SK-N-SH (cell line): ENCODE measurements around the gene CYBA. TPM values are rescaled to one million over a fixed set of nuclear protein-coding genes. Genes with fewer than 3 reads are reported as not detected.

ENCODE experiments used
- CTCF ChIA-PET: fragments of 300-600, 350-600 bp; formaldehyde crosslinking; extraction: SDS; loops from one replicate; lab custom pipeline; 2021; lab: Yijun Ruan, JAX
- POLR2A ChIA-PET: fragments of 350-600 bp; sonication (Branson Sonifier 250); formaldehyde crosslinking; extraction: SDS; loops from one replicate; lab custom pipeline; 2020; ENCODE audit warnings: antibody characterized with exemption, inconsistent platforms; lab: Yijun Ruan, JAX
- DNase-seq: peaks from one replicate; pipeline ENCODE4 v3.0.0; 2012
- H2AFZ ChIP-seq: fragments of 200-600 bp; sonication (generic); 2 replicates; pipeline ENCODE4 v1.8.1; 2016; ENCODE audit warnings: antibody characterized with exemption, mild to moderate bottlenecking, low read depth
- H3F3A ChIP-seq: fragments of 200-600 bp; sonication (generic); replicated peaks from 2 replicates; pipeline ENCODE3; 2016; ENCODE audit warnings: antibody characterized with exemption, mild to moderate bottlenecking; ENCODE audit not compliant: insufficient read depth
- H3K27ac ChIP-seq, 2 experiments: fragments of 200-500 bp in 1 of 2; fragments of 200-600 bp in 1 of 2; sonication (Bioruptor generic) in 1 of 2; sonication (generic), shearing (Covaris generic) in 1 of 2; 2 replicates each; pipeline versions ENCODE4 v1.5.1 to v1.6.1; 2014 to 2016; ENCODE audit warnings: low read depth in 2 of 2, inconsistent platforms in 1 of 2, low read length in 1 of 2, mild to moderate bottlenecking in 1 of 2, mixed read lengths in 1 of 2
- H3K27me3 ChIP-seq: fragments of 200-600 bp; sonication (generic), shearing (Covaris generic); 2 replicates; pipeline ENCODE4 v1.6.1; 2016; ENCODE audit warnings: mixed run types; ENCODE audit not compliant: insufficient read depth
- H3K36me3 ChIP-seq, 2 experiments: fragments of 200-500 bp in 1 of 2; fragments of 200-600 bp in 1 of 2; sonication (Bioruptor generic) in 1 of 2; sonication (generic) in 1 of 2; replicated peaks in 1 of 2; 2 replicates each; pipeline versions ENCODE3 to v1.5.1; 2014 to 2016; ENCODE audit warnings: low read length in 1 of 2, mild to moderate bottlenecking in 1 of 2; ENCODE audit not compliant: insufficient read depth in 2 of 2, control insufficient read depth in 1 of 2
- H3K4me1 ChIP-seq, 2 experiments: fragments of 200-500 bp in 1 of 2; fragments of 200-600 bp in 1 of 2; sonication (Bioruptor generic) in 1 of 2; sonication (generic), shearing (Covaris generic) in 1 of 2; 2 replicates each; pipeline versions ENCODE4 v1.5.1 to v1.6.1; 2014 to 2016; ENCODE audit warnings: low read depth in 1 of 2, low read length in 1 of 2, mixed run types in 1 of 2; ENCODE audit not compliant: insufficient read depth in 2 of 2, control insufficient read depth in 1 of 2
- H3K4me2 ChIP-seq: fragments of 200-600 bp; sonication (generic), shearing (Covaris generic); 2 replicates; pipeline ENCODE4 v1.6.1; 2017; ENCODE audit warnings: mixed run types
- H3K4me3 ChIP-seq, 2 experiments: fragments of 200-500 bp in 1 of 2; fragments of 200-600 bp in 1 of 2; sonication (Bioruptor generic) in 1 of 2; sonication (generic), shearing (Covaris generic) in 1 of 2; 2 replicates each; pipeline versions ENCODE4 v1.5.1 to v1.8.1; 2014 to 2016; ENCODE audit warnings: low read depth in 2 of 2, inconsistent platforms in 1 of 2, low read length in 1 of 2, mild to moderate bottlenecking in 1 of 2, mixed read lengths in 1 of 2, moderate library complexity in 1 of 2
- H3K79me2 ChIP-seq: fragments of 200-600 bp; sonication (generic); 2 replicates; pipeline ENCODE4 v1.8.1; 2017; ENCODE audit warnings: mild to moderate bottlenecking; ENCODE audit not compliant: insufficient read depth
- H3K9ac ChIP-seq: fragments of 200-600 bp; sonication (generic); 2 replicates; pipeline ENCODE4 v1.6.1; 2017; ENCODE audit warnings: mixed run types
- H3K9me2 ChIP-seq: fragments of 200-600 bp; sonication (generic); 2 replicates; pipeline ENCODE4 v1.6.1; 2017; ENCODE audit warnings: mixed run types
- H3K9me3 ChIP-seq: fragments of 200-600 bp; sonication (generic); 2 replicates; pipeline ENCODE4 v1.6.1; 2017; ENCODE audit warnings: mixed run types, mild to moderate bottlenecking, moderate library complexity
- H4K20me1 ChIP-seq: fragments of 200-600 bp; sonication (generic); 2 replicates; pipeline ENCODE4 v1.6.1; 2017; ENCODE audit warnings: mild to moderate bottlenecking, mixed run types; ENCODE audit not compliant: insufficient read depth
- EP300 ChIP-seq, 2 experiments: IDR thresholded peaks; 2 replicates each; pipeline versions ENCODE4 v1.4.0 to v1.6.1; 2012; ENCODE audit warnings: borderline replicate concordance in 1 of 2, low read depth in 1 of 2, low read length in 1 of 2
- EZH2phosphoT487 ChIP-seq: fragments of 200-600 bp; sonication (generic); IDR thresholded peaks from 2 replicates; pipeline ENCODE4 v1.6.1; 2017; ENCODE audit warnings: low read depth, mixed run types, mild to moderate bottlenecking, antibody characterized with exemption, moderate library complexity, borderline replicate concordance
- FOSL2 ChIP-seq: IDR thresholded peaks from 2 replicates; pipeline ENCODE4 v1.4.0; 2012; ENCODE audit warnings: low read depth, mild to moderate bottlenecking, moderate library complexity, borderline replicate concordance
- GABPA ChIP-seq: IDR thresholded peaks from 2 replicates; pipeline ENCODE4 v1.4.0; 2012; ENCODE audit warnings: low read depth, mild to moderate bottlenecking
- JUND ChIP-seq: IDR thresholded peaks from 2 replicates; pipeline ENCODE4 v1.4.0; 2012
- RAD21 ChIP-seq: IDR thresholded peaks from 2 replicates; pipeline ENCODE4 v1.6.1; 2012; ENCODE audit warnings: mild to moderate bottlenecking, low read length
- RFX5 ChIP-seq: IDR thresholded peaks from 2 replicates; pipeline ENCODE4 v1.6.1; 2012; ENCODE audit warnings: mild to moderate bottlenecking, improper control_type of control experiment, low read length
- SMC3 ChIP-seq: IDR thresholded peaks from 2 replicates; pipeline ENCODE4 v1.6.1; 2012; ENCODE audit warnings: low read depth, low read length, improper control_type of control experiment
- TAF1 ChIP-seq: IDR thresholded peaks from 2 replicates; pipeline ENCODE4 v1.6.1; 2012; ENCODE audit warnings: low read depth, mild to moderate bottlenecking, low read length, moderate library complexity, borderline replicate concordance
- TEAD4 ChIP-seq: IDR thresholded peaks from 2 replicates; pipeline ENCODE4 v1.4.0; 2012; ENCODE audit warnings: mild to moderate bottlenecking, borderline replicate concordance; ENCODE audit not compliant: insufficient read depth
- WGBS: methylation state at CpG from one replicate; pipeline ENCODE4 v1.1.6; 2017; ENCODE audit warnings: low lambda C conversion rate; 5-methylcytosine and 5-hydroxymethylcytosine counted together
- polyA plus RNA-seq, 3 experiments: library from polyadenylated mRNA; depleted of rRNA; stranded (reverse); fragments of >200 nt; gene quantifications; 2 replicates each; pipeline ENCODE4 v1.2.3, GENCODE V29; 2012
- TF ChIP-seq, protein P1 (sequence below): IDR thresholded peaks from 2 replicates; pipeline ENCODE4 v1.4.0; 2012; ENCODE audit warnings: low read depth, borderline replicate concordance
- TF ChIP-seq, protein P2 (sequence below): fragments of 150-350 bp; IDR thresholded peaks from 2 replicates; pipeline ENCODE4 v1.6.1; 2016; ENCODE audit warnings: mild to moderate bottlenecking, low read depth, low read length
- TF ChIP-seq, protein P3 (sequence below): IDR thresholded peaks from 2 replicates; pipeline ENCODE4 v1.4.0; 2012; ENCODE audit warnings: low read depth
- TF ChIP-seq, protein P4 (sequence below): IDR thresholded peaks from 2 replicates; pipeline ENCODE4; 2012
- TF ChIP-seq, protein P5 (sequence below): IDR thresholded peaks from 2 replicates; pipeline ENCODE4 v1.6.1; 2012; ENCODE audit warnings: mild to moderate bottlenecking, low read depth, low read length, moderate library complexity

CYBA gene
- polyA plus RNA-seq, 1 of the 3 experiments (the other 2 are of a cell fraction): 176 TPM

DNA sequence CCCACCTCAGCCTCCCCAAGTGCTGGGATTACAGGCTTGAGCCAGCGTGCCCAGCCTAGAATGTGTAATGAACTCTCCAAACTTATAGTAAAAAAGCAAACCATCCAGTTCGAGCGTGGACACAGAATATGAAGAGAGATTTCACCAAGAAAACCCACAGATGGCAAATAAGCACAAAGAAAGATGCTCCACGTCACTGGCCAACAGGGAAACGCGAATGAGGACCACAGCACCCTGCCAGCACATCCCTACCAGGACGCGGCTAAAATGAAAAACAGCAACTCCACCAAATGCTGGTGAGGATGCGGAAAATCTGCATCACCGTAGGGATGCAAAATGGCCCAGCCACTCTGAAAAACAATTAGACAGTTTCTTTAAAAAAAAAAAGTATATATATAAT lies 10.6 kb upstream of the CYBA start:
- Histone ChIP-seq H3K9me2 (no peaks in the 10 kb centered on the region), H3K4me3 (no peak overlapping the region), H3K4me2 (no peak overlapping the region), H3K36me3 (no peaks in the 10 kb centered on the region), H3K9me3 (no peaks in the 10 kb centered on the region), H3K4me1 (peaks cover 0 to 5% of the 10 kb centered on the region in 2 experiments; a peak in 1 of 4 replicates), H3K27me3 (no peaks in the 10 kb centered on the region), H3K9ac (no peak overlapping the region), H3K79me2 (peaks cover 11% of the 10 kb centered on the region), H3K27ac (no peak overlapping the region), H3F3A (peaks cover 4% of the 10 kb centered on the region), H2AFZ (no peak overlapping the region), H4K20me1 (no peaks in the 10 kb centered on the region)
- 96% methylated on average over 10 of the region's 10 CpGs for WGBS
- ChIA-PET POLR2A (no interaction called here), CTCF (no interaction called here)
- TF ChIP-seq, protein P1, sequence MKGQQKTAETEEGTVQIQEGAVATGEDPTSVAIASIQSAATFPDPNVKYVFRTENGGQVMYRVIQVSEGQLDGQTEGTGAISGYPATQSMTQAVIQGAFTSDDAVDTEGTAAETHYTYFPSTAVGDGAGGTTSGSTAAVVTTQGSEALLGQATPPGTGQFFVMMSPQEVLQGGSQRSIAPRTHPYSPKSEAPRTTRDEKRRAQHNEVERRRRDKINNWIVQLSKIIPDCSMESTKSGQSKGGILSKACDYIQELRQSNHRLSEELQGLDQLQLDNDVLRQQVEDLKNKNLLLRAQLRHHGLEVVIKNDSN: no peak
- TF ChIP-seq, protein P2, sequence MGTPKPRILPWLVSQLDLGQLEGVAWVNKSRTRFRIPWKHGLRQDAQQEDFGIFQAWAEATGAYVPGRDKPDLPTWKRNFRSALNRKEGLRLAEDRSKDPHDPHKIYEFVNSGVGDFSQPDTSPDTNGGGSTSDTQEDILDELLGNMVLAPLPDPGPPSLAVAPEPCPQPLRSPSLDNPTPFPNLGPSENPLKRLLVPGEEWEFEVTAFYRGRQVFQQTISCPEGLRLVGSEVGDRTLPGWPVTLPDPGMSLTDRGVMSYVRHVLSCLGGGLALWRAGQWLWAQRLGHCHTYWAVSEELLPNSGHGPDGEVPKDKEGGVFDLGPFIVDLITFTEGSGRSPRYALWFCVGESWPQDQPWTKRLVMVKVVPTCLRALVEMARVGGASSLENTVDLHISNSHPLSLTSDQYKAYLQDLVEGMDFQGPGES: no peak
- TF ChIP-seq FOSL2 (no peak), RAD21 (no peak), EP300 (IDR thresholded peaks at IDR 0.05; ENCODE audit: borderline replicate concordance in 1 of 2, low read depth in 1 of 2, low read length in 1 of 2) (no peak), EZH2phosphoT487 (no peak), TAF1 (no peak), JUND (no peak), TEAD4 (no peak), GABPA (no peak), RFX5 (no peak), SMC3 (no peak)
- TF ChIP-seq, protein P3, sequence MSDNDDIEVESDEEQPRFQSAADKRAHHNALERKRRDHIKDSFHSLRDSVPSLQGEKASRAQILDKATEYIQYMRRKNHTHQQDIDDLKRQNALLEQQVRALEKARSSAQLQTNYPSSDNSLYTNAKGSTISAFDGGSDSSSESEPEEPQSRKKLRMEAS: no peak
- TF ChIP-seq, protein P4, sequence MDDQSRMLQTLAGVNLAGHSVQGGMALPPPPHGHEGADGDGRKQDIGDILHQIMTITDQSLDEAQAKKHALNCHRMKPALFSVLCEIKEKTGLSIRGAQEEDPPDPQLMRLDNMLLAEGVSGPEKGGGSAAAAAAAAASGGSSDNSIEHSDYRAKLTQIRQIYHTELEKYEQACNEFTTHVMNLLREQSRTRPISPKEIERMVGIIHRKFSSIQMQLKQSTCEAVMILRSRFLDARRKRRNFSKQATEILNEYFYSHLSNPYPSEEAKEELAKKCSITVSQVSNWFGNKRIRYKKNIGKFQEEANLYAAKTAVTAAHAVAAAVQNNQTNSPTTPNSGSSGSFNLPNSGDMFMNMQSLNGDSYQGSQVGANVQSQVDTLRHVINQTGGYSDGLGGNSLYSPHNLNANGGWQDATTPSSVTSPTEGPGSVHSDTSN: no peak
- TF ChIP-seq, protein P5, sequence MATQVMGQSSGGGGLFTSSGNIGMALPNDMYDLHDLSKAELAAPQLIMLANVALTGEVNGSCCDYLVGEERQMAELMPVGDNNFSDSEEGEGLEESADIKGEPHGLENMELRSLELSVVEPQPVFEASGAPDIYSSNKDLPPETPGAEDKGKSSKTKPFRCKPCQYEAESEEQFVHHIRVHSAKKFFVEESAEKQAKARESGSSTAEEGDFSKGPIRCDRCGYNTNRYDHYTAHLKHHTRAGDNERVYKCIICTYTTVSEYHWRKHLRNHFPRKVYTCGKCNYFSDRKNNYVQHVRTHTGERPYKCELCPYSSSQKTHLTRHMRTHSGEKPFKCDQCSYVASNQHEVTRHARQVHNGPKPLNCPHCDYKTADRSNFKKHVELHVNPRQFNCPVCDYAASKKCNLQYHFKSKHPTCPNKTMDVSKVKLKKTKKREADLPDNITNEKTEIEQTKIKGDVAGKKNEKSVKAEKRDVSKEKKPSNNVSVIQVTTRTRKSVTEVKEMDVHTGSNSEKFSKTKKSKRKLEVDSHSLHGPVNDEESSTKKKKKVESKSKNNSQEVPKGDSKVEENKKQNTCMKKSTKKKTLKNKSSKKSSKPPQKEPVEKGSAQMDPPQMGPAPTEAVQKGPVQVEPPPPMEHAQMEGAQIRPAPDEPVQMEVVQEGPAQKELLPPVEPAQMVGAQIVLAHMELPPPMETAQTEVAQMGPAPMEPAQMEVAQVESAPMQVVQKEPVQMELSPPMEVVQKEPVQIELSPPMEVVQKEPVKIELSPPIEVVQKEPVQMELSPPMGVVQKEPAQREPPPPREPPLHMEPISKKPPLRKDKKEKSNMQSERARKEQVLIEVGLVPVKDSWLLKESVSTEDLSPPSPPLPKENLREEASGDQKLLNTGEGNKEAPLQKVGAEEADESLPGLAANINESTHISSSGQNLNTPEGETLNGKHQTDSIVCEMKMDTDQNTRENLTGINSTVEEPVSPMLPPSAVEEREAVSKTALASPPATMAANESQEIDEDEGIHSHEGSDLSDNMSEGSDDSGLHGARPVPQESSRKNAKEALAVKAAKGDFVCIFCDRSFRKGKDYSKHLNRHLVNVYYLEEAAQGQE: no peak
- DNase-seq: no peak
